Measurements from ENCODE around the gene ZNF844. TPM values are rescaled to one million over a fixed set of nuclear protein-coding genes. Genes with fewer than 3 reads are reported as not detected.

ZNF844 gene
- total RNA-seq, 4 donors from 2014 or later: 10.8 to 39.4 (median 16.6) TPM

- DNase-seq: no peak
- Histone ChIP-seq H3K4me3 (no peak overlapping the region), H3K27ac (no peak overlapping the region), H3K9me3 (peaks cover 0 to 10% of the 10 kb centered on the region in 2 donors), H3K36me3 (no peaks in the 10 kb centered on the region), H3K27me3 (no peaks in the 10 kb centered on the region), H3K4me1 (no peaks in the 10 kb centered on the region)
- intact Hi-C loops (cut with DNase I; ENCODE audit: low total_unique reads): no loop called here
- TF ChIP-seq CTCF (IDR thresholded peaks at IDR 0.05): no peak
- TF ChIP-seq POLR2A (IDR thresholded peaks at IDR 0.05): no peak
Observed at GRCh38 chr19:12111176-12111575, 46.6 kb downstream of the ZNF844 start.

- H3K27me3 ChIP-seq: no peaks in the 10 kb centered on the region
- intact Hi-C loops (cut with DNase I; ENCODE audit: low total_unique reads): no loop called here
- no peak for TF ChIP-seq POLR2A (IDR thresholded peaks at IDR 0.05)
- TF ChIP-seq CTCF (IDR thresholded peaks at IDR 0.05): no peak
- H3K27ac ChIP-seq: no peak overlapping the region
- H3K4me3 ChIP-seq: no peak overlapping the region
- H3K4me1 ChIP-seq: no peaks in the 10 kb centered on the region
- H3K9me3 ChIP-seq: peaks cover 0 to 7% of the 10 kb centered on the region in 2 donors
- H3K36me3 ChIP-seq: no peaks in the 10 kb centered on the region
- DNase-seq: no peak
Observed at GRCh38 chr19:12111943-12112637, 47.6 kb downstream of the ZNF844 start.

GRCh38 chr19:12112701-12113100 lies 48.2 kb downstream of the ZNF844 start:
- no peaks in the 10 kb centered on the region for H3K4me1 ChIP-seq
- H3K9me3 ChIP-seq: peaks cover 0 to 7% of the 10 kb centered on the region in 2 donors
- H3K36me3 ChIP-seq: no peaks in the 10 kb centered on the region
- H3K27ac ChIP-seq: no peak overlapping the region
- TF ChIP-seq POLR2A (IDR thresholded peaks at IDR 0.05) (no peak), CTCF (IDR thresholded peaks at IDR 0.05) (no peak)
- no peaks in the 10 kb centered on the region for H3K27me3 ChIP-seq
- intact Hi-C loops (cut with DNase I; ENCODE audit: low total_unique reads): no loop called here
- no peak overlapping the region for H3K4me3 ChIP-seq
- DNase-seq: no peak

- H3K27me3 ChIP-seq: no peaks in the 10 kb centered on the region
- DNase-seq: no peak
- no peaks in the 10 kb centered on the region for H3K36me3 ChIP-seq
- H3K9me3 ChIP-seq: peaks cover 0 to 7% of the 10 kb centered on the region in 2 donors
- no peak overlapping the region for H3K27ac ChIP-seq
- TF ChIP-seq POLR2A (IDR thresholded peaks at IDR 0.05): no peak
- no peak for TF ChIP-seq CTCF (IDR thresholded peaks at IDR 0.05)
- intact Hi-C loops (cut with DNase I; ENCODE audit: low total_unique reads): no loop called here
- no peaks in the 10 kb centered on the region for H3K4me1 ChIP-seq
- no peak overlapping the region for H3K4me3 ChIP-seq
Observed at GRCh38 chr19:12113121-12113520, 48.6 kb downstream of the ZNF844 start.

- no peak for TF ChIP-seq POLR2A (IDR thresholded peaks at IDR 0.05)
- no peak for TF ChIP-seq CTCF (IDR thresholded peaks at IDR 0.05)
- H3K27ac ChIP-seq: no peak overlapping the region
- no peaks in the 10 kb centered on the region for H3K27me3 ChIP-seq
- no peaks in the 10 kb centered on the region for H3K9me3 ChIP-seq
- no peak for DNase-seq
- H3K4me1 ChIP-seq: no peaks in the 10 kb centered on the region
- H3K36me3 ChIP-seq: no peaks in the 10 kb centered on the region
- H3K4me3 ChIP-seq: no peak overlapping the region
- intact Hi-C loops (cut with DNase I; ENCODE audit: low total_unique reads): no loop called here
Observed at GRCh38 chr19:12117201-12117970, 52.9 kb downstream of the ZNF844 start.

Measured in uterus (tissue), 4 donors.